ENCODE results near the gene SGCG.
A peak's percentile ranks its signal among the peaks of the same experiment; 100 is the strongest.
"Not testable (repeated sequence)": the region's sequence is repeated elsewhere in the genome, so short reads cannot be mapped to it uniquely, and the experiment has no call there.

SGCG gene

DNA sequence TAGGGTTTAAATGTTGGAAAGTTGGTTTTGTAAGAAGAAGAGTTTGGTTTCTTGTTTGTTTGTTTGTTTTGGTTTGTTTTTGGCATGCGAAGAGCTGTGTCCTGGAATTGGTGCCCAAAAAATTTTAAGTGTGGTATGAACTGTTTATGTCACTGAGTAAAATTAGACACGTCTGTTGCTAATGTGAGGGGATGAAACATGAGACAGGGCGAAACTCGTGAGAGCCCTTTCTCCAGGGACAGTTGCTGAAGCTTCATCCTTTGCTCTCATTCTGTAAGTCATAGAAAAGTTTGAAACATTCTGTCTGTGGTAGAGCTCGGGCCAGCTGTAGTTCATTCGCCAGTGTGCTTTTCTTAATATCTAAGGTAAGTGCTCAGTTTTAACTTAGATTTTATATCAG lies at the start of gene SGCG:
Gene SGCG (plus strand): TSS at position 269 of the 400 bp plus-strand sequence. CDS start 22,716 bp downstream, outside the sequence.
- DNase-seq (ENCODE audit: low read depth in 3 of 3, low spot score in 1 of 3), result no peak

DNA sequence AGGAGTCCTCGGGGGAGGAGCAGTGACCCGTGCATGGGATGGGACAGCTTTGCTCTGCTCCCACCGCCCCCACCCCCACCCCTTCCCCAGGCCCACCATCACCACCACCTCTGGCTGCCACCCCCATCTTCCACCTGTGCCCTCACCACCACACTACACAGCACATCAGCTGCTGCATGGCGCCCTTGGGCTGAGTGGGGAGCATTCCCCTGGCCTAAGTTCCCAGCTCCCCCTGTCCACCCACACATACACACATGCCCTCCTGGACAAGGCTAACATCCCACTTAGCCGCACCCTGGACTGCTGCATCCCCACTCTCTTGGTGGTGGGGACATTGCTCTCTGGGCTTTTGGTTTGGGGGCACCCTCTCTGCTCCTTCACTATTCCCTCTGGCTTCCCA lies 46.2 kb upstream of the SGCG start:
- DNase-seq (ENCODE audit: low read depth in 3 of 3, low spot score in 1 of 3), result no peak

- no peak for DNase-seq (ENCODE audit: low read depth in 3 of 3, low spot score in 1 of 3)
These were observed 40.3 kb upstream of the SGCG start for GRCh38 chr13:23140492-23140891.

- no peak for DNase-seq (ENCODE audit: low read depth in 3 of 3, low spot score in 1 of 3)
These were observed 38.8 kb upstream of the SGCG start for GRCh38 chr13:23141964-23142363.

GRCh38 chr13:23142607-23143006 lies 38.2 kb upstream of the SGCG start:
- DNase-seq (ENCODE audit: low read depth in 3 of 3, low spot score in 1 of 3), result not testable (repeated sequence)

DNA sequence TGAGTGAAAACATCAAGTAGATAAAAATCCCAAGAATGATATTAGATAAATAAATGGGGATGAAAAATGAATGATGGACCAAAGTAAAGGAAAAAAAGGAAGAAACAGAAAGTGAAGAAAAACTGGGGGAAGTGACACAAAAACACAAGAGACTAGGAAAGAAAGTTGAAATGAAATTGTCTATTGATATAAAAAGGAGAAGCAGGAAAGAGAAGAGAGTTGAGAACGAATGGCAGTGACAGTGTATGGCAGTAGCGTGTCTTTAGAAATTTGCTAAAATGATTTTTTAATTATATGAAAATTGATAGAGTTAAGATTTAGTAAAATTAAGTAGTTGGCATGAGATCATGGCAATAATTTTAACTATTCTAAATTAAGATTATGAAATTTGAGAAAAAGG lies 36.3 kb upstream of the SGCG start:
- DNase-seq (ENCODE audit: low read depth in 3 of 3, low spot score in 1 of 3), result no peak

GRCh38 chr13:23146006-23146405 lies 34.8 kb upstream of the SGCG start:
- DNase-seq (ENCODE audit: low read depth in 3 of 3, low spot score in 1 of 3), result no peak

DNA sequence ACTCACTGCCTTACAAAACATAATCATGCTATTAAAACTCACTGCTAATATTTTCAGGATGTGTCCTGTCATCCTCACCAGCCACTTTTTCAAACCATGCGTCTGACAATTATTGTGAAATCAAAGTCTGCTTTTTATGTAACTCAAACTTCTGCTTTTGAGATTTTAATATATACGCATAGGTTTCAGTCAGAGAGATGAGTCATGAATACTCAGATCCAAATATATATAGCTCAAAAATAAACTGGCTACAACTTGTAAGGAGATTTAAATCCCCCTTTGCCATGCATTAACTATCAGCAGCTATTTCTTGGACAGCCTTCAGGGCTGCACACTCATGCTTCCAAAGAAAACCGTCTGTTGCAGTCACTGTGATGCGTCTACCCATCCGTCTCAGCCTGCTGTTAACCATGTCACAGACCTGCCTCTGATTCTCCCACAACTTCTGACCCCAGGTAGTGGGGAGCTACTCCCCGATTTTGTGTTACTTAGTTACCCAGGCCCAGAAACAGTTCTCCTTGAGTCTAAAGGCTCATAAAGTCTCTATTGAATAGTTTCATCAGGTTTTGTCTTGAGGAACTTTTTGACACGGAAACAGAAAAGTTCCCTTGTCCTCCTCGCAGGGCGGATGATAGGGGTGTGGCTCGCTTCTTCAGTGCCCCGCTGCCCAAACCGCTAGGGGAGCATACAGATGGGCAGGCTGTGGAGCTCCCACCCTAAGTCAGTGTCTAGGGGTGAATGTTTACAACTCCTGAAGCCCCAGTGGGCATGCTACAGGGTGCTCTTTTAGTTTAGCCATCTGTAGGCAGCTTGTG lies 33.8 kb upstream of the SGCG start:
- no peak for DNase-seq (ENCODE audit: low read depth in 3 of 3, low spot score in 1 of 3)

DNA sequence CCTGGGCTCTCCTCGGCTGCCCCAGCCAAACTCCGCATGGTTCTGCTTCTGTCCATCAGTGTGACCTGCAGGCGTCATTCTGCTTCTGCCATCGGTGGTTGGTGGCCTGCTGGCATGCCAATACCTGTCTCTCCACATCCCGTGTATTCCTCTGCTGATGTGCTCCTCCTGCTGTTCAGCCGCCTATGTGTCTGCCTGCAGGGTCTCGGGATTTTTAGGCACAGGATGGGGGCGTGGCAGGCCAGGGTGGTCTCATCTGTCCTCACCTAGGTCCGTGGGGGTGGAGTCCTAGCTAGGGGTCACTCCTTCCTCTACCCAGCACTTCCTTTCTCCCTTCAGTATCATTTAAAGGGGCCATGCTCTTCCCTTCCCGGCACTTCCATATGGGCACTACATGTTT lies 33.0 kb upstream of the SGCG start:
- DNase-seq (ENCODE audit: low read depth in 3 of 3, low spot score in 1 of 3), result no peak

- no peak for DNase-seq (ENCODE audit: low read depth in 3 of 3, low spot score in 1 of 3)
These were observed 23.0 kb upstream of the SGCG start for GRCh38 chr13:23157781-23158180.

GRCh38 chr13:23159205-23159759 lies 21.5 kb upstream of the SGCG start:
- DNase-seq (ENCODE audit: low read depth in 3 of 3, low spot score in 1 of 3), result peak in 1 of 3 donors; percentile 5

GRCh38 chr13:23159760-23160637 lies 20.8 kb upstream of the SGCG start:
- DNase-seq (ENCODE audit: low read depth in 3 of 3, low spot score in 1 of 3), result no peak

DNA sequence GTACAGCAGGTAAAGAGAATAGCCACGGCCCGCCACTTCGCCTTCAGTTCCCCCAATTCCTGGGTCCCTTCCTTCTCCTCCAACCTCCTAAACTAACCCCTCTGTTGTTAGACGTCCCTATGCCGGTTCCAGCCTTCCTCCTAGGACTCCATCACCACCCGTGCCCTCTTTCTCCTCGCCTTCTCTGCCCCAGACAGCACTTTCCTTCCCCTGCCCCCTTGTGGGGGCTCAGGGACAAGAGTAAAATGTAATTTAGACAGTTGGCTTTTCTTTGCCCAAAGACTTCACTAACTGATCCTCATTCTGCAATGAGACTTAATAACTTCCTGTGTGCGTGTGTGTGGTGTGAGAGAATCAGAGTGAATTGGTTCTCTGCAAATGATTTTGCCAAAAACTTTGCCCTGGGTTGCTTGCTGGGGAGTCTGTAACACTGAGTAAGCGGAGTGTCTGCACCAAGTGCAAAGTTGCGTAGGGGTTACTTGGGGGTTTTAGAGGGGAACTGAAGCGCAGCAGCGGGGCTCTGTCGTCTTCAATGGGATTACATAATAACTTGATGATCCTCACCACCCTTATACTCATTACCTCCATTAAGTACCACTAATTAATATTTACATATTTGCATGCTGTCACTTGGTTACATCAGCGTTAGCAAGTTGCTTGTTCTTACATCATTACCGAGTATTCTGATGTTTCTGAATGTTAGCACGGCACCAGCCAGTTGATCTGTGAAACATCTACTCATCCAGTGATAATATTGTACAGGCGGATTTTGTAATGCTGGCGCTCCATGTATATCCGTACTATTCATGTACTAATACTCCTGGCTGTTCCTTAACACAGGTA lies 19.9 kb upstream of the SGCG start:
- no peak for DNase-seq (ENCODE audit: low read depth in 3 of 3, low spot score in 1 of 3)

GRCh38 chr13:23161481-23161825 lies 19.3 kb upstream of the SGCG start:
- no peak for DNase-seq (ENCODE audit: low read depth in 3 of 3, low spot score in 1 of 3)

GRCh38 chr13:23175920-23176319 lies 4.9 kb upstream of the SGCG start:
- DNase-seq (ENCODE audit: low read depth in 3 of 3, low spot score in 1 of 3), result no peak

- no peak for DNase-seq (ENCODE audit: low read depth in 3 of 3, low spot score in 1 of 3)
These were observed 1.4 kb downstream of the SGCG start for GRCh38 chr13:23182142-23182541.

DNA sequence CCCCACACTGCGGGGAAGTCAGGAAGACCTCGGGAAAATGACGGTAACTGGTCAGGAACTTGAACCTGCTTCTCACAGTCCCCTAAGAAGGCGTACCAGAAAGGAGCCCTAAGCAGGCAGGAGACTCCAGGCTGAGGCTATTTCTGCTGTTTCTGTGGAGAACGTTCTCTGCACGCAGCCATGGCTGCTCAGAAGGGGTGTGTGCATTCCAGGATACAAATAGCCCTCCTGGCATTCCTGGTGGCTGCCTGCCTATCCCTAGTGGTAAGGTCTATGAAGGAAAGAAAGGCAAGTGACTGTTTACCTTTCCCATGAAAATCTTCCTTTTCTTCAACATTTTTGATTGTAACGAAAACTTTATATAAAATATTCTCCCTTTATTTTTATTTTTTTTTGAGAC lies 2.5 kb downstream of the SGCG start:
- no peak for DNase-seq (ENCODE audit: low read depth in 3 of 3, low spot score in 1 of 3)

DNA sequence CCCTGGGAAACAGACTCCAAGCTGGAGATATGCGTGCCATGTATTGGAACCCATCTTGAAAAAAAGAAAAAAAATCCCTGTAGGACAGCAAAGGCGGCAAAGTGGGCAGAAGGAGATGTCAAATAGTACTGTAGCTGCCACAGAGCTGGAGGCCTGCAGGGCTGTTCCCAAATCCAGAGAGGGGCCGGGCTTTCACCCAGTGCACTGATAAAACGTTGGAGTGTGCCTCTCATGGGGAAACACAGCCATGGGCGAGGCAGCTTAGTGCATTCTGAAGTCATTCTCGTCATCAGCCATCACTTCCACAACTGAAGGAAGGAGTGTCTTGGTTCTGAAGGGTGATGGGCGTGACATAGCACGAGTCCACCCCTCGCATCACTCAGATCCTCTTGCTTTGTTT lies 4.8 kb downstream of the SGCG start:
- no peak for DNase-seq (ENCODE audit: low read depth in 3 of 3, low spot score in 1 of 3)

- DNase-seq (ENCODE audit: low read depth in 3 of 3, low spot score in 1 of 3), result no peak
These were observed 21.1 kb downstream of the SGCG start for GRCh38 chr13:23201870-23202269.

DNA sequence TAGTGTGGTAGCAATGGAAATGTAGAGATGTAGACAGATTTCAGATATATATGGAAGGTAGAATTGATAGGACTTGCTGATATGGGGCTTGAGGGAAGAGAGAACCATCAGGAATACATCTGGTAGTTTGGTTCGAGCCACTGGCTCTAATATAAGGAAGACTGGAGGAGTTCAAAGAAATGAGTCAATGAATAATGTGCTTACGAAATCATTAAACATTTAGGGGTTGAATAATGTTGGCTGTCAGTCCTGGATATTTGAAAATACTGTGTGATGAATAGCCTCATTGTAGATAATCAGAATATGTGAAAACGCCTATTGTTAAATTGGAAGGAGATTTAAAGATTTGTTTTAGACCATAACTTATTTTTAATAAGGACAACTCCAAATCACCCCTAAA lies 21.6 kb downstream of the SGCG start:
- DNase-seq (ENCODE audit: low read depth in 3 of 3, low spot score in 1 of 3), result no peak

GRCh38 chr13:23203516-23203915 lies 22.7 kb downstream of the SGCG start:
- no peak for DNase-seq (ENCODE audit: low read depth in 3 of 3, low spot score in 1 of 3)
